Measurements from ENCODE around the gene MIOS. TPM values are rescaled to one million over a fixed set of nuclear protein-coding genes. Genes with fewer than 3 reads are reported as not detected.

The MIOS gene
- total RNA-seq, 1 donor from 2014 or later = 37.9 TPM

- no peak overlapping the region for H3K27ac Mint-ChIP-seq (ENCODE audit: unreplicated experiment)
- no peaks in the 10 kb centered on the region for H3K9me3 Mint-ChIP-seq
- H3K27me3 Mint-ChIP-seq (ENCODE audit: low read depth) = no peaks in the 10 kb centered on the region
- no peaks in the 10 kb centered on the region for H3K4me1 Mint-ChIP-seq
- no peak for TF ChIP-seq CTCF (conservative IDR thresholded peaks at IDR 0.05)
- no peaks in the 10 kb centered on the region for H3K36me3 Mint-ChIP-seq (ENCODE audit: low read depth)
- no peak overlapping the region for H3K4me3 Mint-ChIP-seq
- DNase-seq (ENCODE audit: low read depth, low spot score) = no peak
These were observed 46.5 kb downstream of the MIOS start for GRCh38 chr7:7613210-7613609.

GRCh38 chr7:7614018-7614741, 47.5 kb downstream of the MIOS start:
- H3K27me3 Mint-ChIP-seq (ENCODE audit: low read depth) = no peaks in the 10 kb centered on the region
- no peak for DNase-seq (ENCODE audit: low read depth, low spot score)
- TF ChIP-seq CTCF (conservative IDR thresholded peaks at IDR 0.05) = no peak
- no peak overlapping the region for H3K4me3 Mint-ChIP-seq
- no peak overlapping the region for H3K27ac Mint-ChIP-seq (ENCODE audit: unreplicated experiment)
- H3K9me3 Mint-ChIP-seq = no peaks in the 10 kb centered on the region
- no peaks in the 10 kb centered on the region for H3K36me3 Mint-ChIP-seq (ENCODE audit: low read depth)
- H3K4me1 Mint-ChIP-seq = no peaks in the 10 kb centered on the region

GRCh38 chr7:7617550-7617949, 50.9 kb downstream of the MIOS start:
- no peak for DNase-seq (ENCODE audit: low read depth, low spot score)
- Mint-ChIP-seq H3K36me3 (ENCODE audit: low read depth) (no peaks in the 10 kb centered on the region), H3K9me3 (no peaks in the 10 kb centered on the region), H3K4me3 (no peak overlapping the region), H3K27ac (ENCODE audit: unreplicated experiment) (no peak overlapping the region), H3K4me1 (no peaks in the 10 kb centered on the region), H3K27me3 (ENCODE audit: low read depth) (no peaks in the 10 kb centered on the region)
- no peak for TF ChIP-seq CTCF (conservative IDR thresholded peaks at IDR 0.05)

GRCh38 chr7:7618410-7618809, 51.7 kb downstream of the MIOS start:
- Mint-ChIP-seq H3K27me3 (ENCODE audit: low read depth) (no peaks in the 10 kb centered on the region), H3K9me3 (no peaks in the 10 kb centered on the region), H3K27ac (ENCODE audit: unreplicated experiment) (no peak overlapping the region), H3K4me3 (no peak overlapping the region), H3K4me1 (no peaks in the 10 kb centered on the region), H3K36me3 (ENCODE audit: low read depth) (no peaks in the 10 kb centered on the region)
- no peak for TF ChIP-seq CTCF (conservative IDR thresholded peaks at IDR 0.05)
- DNase-seq (ENCODE audit: low read depth, low spot score) = no peak

- H3K9me3 Mint-ChIP-seq = no peaks in the 10 kb centered on the region
- H3K4me1 Mint-ChIP-seq = no peaks in the 10 kb centered on the region
- TF ChIP-seq CTCF (conservative IDR thresholded peaks at IDR 0.05) = no peak
- no peaks in the 10 kb centered on the region for H3K36me3 Mint-ChIP-seq (ENCODE audit: low read depth)
- H3K4me3 Mint-ChIP-seq = no peak overlapping the region
- no peak overlapping the region for H3K27ac Mint-ChIP-seq (ENCODE audit: unreplicated experiment)
- no peaks in the 10 kb centered on the region for H3K27me3 Mint-ChIP-seq (ENCODE audit: low read depth)
- no peak for DNase-seq (ENCODE audit: low read depth, low spot score)
These were observed 53.6 kb downstream of the MIOS start for GRCh38 chr7:7620236-7620635.
